ENCODE results near the gene GFRA1. TPM values are rescaled to one million over a fixed set of nuclear protein-coding genes. Genes with fewer than 3 reads are reported as not detected.

The GFRA1 gene
- total RNA-seq: not detected
- polyA plus RNA-seq: not detected
- not detected for total RNA-seq

GRCh38 chr10:116272440-116273283 is at the start of gene GFRA1:
Gene GFRA1, minus strand, starts transcription at chr10:116273206. Its CDS starts 1,177 bp downstream, at chr10:116272029.
- peak within 1 kb of the TSS in 8 of 10 donors; percentile 10 to 69 (median 50) for H3K4me3 Mint-ChIP-seq
- H3K4me1 Mint-ChIP-seq: peaks cover 5 to 14% (median 10%) of the 10 kb centered on the region in 7 donors
- intact Hi-C loops (cut with micrococcal nuclease): no loop called here
- ATAC-seq (no peak), DNase-seq (no peak)
- ChIA-PET CTCF (no interaction called here), POLR2A (no interaction called here)
- H3K9me3 Mint-ChIP-seq: peaks cover 0 to 4% (median 2%) of the 10 kb centered on the region in 11 donors
- H3K27me3 ChIP-seq (ENCODE audit: control insufficient read depth in 2 of 2, insufficient read depth in 2 of 2, low read length in 2 of 2): peaks cover 0 to 5% of the 10 kb centered on the region in 2 donors
- H3K4me1 ChIP-seq (ENCODE audit: control insufficient read depth in 2 of 2, insufficient read depth in 2 of 2, low read length in 2 of 2): no peaks in the 10 kb centered on the region
- no peak within 1 kb of the TSS for H3K27ac ChIP-seq (ENCODE audit: low read depth, low read length)
- H3K27ac Mint-ChIP-seq: peak within 1 kb of the TSS in 1 of 9 donors; percentile 71
- peaks cover 65 to 78% (median 73%) of the 10 kb centered on the region in 5 donors for H3K27me3 Mint-ChIP-seq
- no peak within 1 kb of the TSS for H3K4me3 ChIP-seq (ENCODE audit: low read length)
- H3K36me3 Mint-ChIP-seq: peaks cover 0 to 3% (median 0%) of the 10 kb centered on the region in 5 donors
- no peaks in the 10 kb centered on the region for H3K36me3 ChIP-seq (ENCODE audit: control insufficient read depth in 2 of 3, insufficient read depth in 3 of 3, low read length in 3 of 3)
- H3K9me3 ChIP-seq (ENCODE audit: control insufficient read depth in 2 of 3, low read length in 3 of 3): no peaks in the 10 kb centered on the region

GRCh38 chr10:116316503-116316902 is 43.5 kb upstream of the GFRA1 start:
- no peak for ATAC-seq
- no peaks in the 10 kb centered on the region for H3K27me3 ChIP-seq (ENCODE audit: control insufficient read depth in 2 of 2, insufficient read depth in 2 of 2, low read length in 2 of 2)
- H3K27ac ChIP-seq (ENCODE audit: low read depth, low read length): no peak overlapping the region
- H3K9me3 Mint-ChIP-seq: peaks cover 0 to 2% (median 0%) of the 10 kb centered on the region in 11 donors
- no peak overlapping the region for H3K4me3 ChIP-seq (ENCODE audit: low read length)
- H3K9me3 ChIP-seq (ENCODE audit: control insufficient read depth in 2 of 3, low read length in 3 of 3): no peaks in the 10 kb centered on the region
- no peaks in the 10 kb centered on the region for H3K36me3 Mint-ChIP-seq
- CTCF ChIA-PET: no interaction called here
- no peaks in the 10 kb centered on the region for H3K36me3 ChIP-seq (ENCODE audit: control insufficient read depth in 2 of 3, insufficient read depth in 3 of 3, low read length in 3 of 3)
- intact Hi-C loops (cut with micrococcal nuclease): no loop called here
- H3K27ac Mint-ChIP-seq: no peak overlapping the region
- no peak for DNase-seq
- no peaks in the 10 kb centered on the region for H3K4me1 ChIP-seq (ENCODE audit: control insufficient read depth in 2 of 2, insufficient read depth in 2 of 2, low read length in 2 of 2)
- H3K4me1 Mint-ChIP-seq: peaks cover 0 to 7% (median 0%) of the 10 kb centered on the region in 7 donors
- no peaks in the 10 kb centered on the region for H3K27me3 Mint-ChIP-seq
- no peak overlapping the region for H3K4me3 Mint-ChIP-seq
- POLR2A ChIA-PET: no interaction called here

- Mint-ChIP-seq H3K27ac (no peak overlapping the region), H3K9me3 (peaks cover 0 to 4% (median 0%) of the 10 kb centered on the region in 11 donors), H3K27me3 (peaks cover 0 to 8% (median 0%) of the 10 kb centered on the region in 5 donors), H3K4me1 (peaks cover 0 to 7% (median 0%) of the 10 kb centered on the region in 7 donors), H3K4me3 (no peak overlapping the region), H3K36me3 (no peaks in the 10 kb centered on the region)
- ATAC-seq (no peak), DNase-seq (no peak)
- Histone ChIP-seq H3K4me1 (ENCODE audit: control insufficient read depth in 2 of 2, insufficient read depth in 2 of 2, low read length in 2 of 2) (no peaks in the 10 kb centered on the region), H3K36me3 (ENCODE audit: control insufficient read depth in 2 of 3, insufficient read depth in 3 of 3, low read length in 3 of 3) (no peaks in the 10 kb centered on the region), H3K27ac (ENCODE audit: low read depth, low read length) (no peak overlapping the region), H3K27me3 (ENCODE audit: control insufficient read depth in 2 of 2, insufficient read depth in 2 of 2, low read length in 2 of 2) (no peaks in the 10 kb centered on the region), H3K9me3 (ENCODE audit: control insufficient read depth in 2 of 3, low read length in 3 of 3) (no peaks in the 10 kb centered on the region), H3K4me3 (ENCODE audit: low read length) (no peak overlapping the region)
- CTCF ChIA-PET: no interaction called here
- POLR2A ChIA-PET: no interaction called here
- intact Hi-C loops (cut with micrococcal nuclease): no loop called here
Observed at GRCh38 chr10:116312548-116312947, 39.5 kb upstream of the GFRA1 start.

- ATAC-seq: no peak
- Histone ChIP-seq H3K27me3 (ENCODE audit: control insufficient read depth in 2 of 2, insufficient read depth in 2 of 2, low read length in 2 of 2) (no peaks in the 10 kb centered on the region), H3K27ac (ENCODE audit: low read depth, low read length) (no peak overlapping the region), H3K4me1 (ENCODE audit: control insufficient read depth in 2 of 2, insufficient read depth in 2 of 2, low read length in 2 of 2) (no peaks in the 10 kb centered on the region), H3K36me3 (ENCODE audit: control insufficient read depth in 2 of 3, insufficient read depth in 3 of 3, low read length in 3 of 3) (no peaks in the 10 kb centered on the region), H3K4me3 (ENCODE audit: low read length) (no peak overlapping the region), H3K9me3 (ENCODE audit: control insufficient read depth in 2 of 3, low read length in 3 of 3) (no peaks in the 10 kb centered on the region)
- intact Hi-C loops (cut with micrococcal nuclease): no loop called here
- CTCF ChIA-PET: no interaction called here
- Mint-ChIP-seq H3K27ac (no peak overlapping the region), H3K9me3 (peaks cover 0 to 4% (median 0%) of the 10 kb centered on the region in 11 donors), H3K27me3 (peaks cover 0 to 8% (median 0%) of the 10 kb centered on the region in 5 donors), H3K4me1 (peaks cover 0 to 5% (median 0%) of the 10 kb centered on the region in 7 donors), H3K36me3 (no peaks in the 10 kb centered on the region), H3K4me3 (no peak overlapping the region)
- no peak for DNase-seq
- POLR2A ChIA-PET: no interaction called here
Observed at GRCh38 chr10:116311706-116312490, 38.9 kb upstream of the GFRA1 start.

- H3K9me3 Mint-ChIP-seq: peaks cover 0 to 4% (median 0%) of the 10 kb centered on the region in 11 donors
- H3K4me3 ChIP-seq (ENCODE audit: low read length): no peak overlapping the region
- H3K27me3 ChIP-seq (ENCODE audit: control insufficient read depth in 2 of 2, insufficient read depth in 2 of 2, low read length in 2 of 2): no peaks in the 10 kb centered on the region
- no peak overlapping the region for H3K27ac ChIP-seq (ENCODE audit: low read depth, low read length)
- intact Hi-C loops (cut with micrococcal nuclease): no loop called here
- H3K36me3 ChIP-seq (ENCODE audit: control insufficient read depth in 2 of 3, insufficient read depth in 3 of 3, low read length in 3 of 3): no peaks in the 10 kb centered on the region
- H3K4me1 ChIP-seq (ENCODE audit: control insufficient read depth in 2 of 2, insufficient read depth in 2 of 2, low read length in 2 of 2): no peaks in the 10 kb centered on the region
- peaks cover 0 to 8% (median 0%) of the 10 kb centered on the region in 5 donors for H3K27me3 Mint-ChIP-seq
- no peak for DNase-seq
- ChIA-PET POLR2A (no interaction called here), CTCF (no interaction called here)
- no peaks in the 10 kb centered on the region for H3K36me3 Mint-ChIP-seq
- H3K27ac Mint-ChIP-seq: no peak overlapping the region
- no peak overlapping the region for H3K4me3 Mint-ChIP-seq
- H3K4me1 Mint-ChIP-seq: no peaks in the 10 kb centered on the region
- ATAC-seq: no peak
- H3K9me3 ChIP-seq (ENCODE audit: control insufficient read depth in 2 of 3, low read length in 3 of 3): no peaks in the 10 kb centered on the region
Observed at GRCh38 chr10:116311016-116311415, 38.0 kb upstream of the GFRA1 start.

GRCh38 chr10:116307455-116307854 is 34.4 kb upstream of the GFRA1 start:
- Mint-ChIP-seq H3K27me3 (peaks cover 0 to 8% (median 0%) of the 10 kb centered on the region in 5 donors), H3K4me3 (no peak overlapping the region), H3K9me3 (peaks cover 0 to 9% (median 2%) of the 10 kb centered on the region in 11 donors), H3K4me1 (no peaks in the 10 kb centered on the region), H3K27ac (no peak overlapping the region), H3K36me3 (no peaks in the 10 kb centered on the region)
- H3K4me3 ChIP-seq (ENCODE audit: low read length): no peak overlapping the region
- no peaks in the 10 kb centered on the region for H3K4me1 ChIP-seq (ENCODE audit: control insufficient read depth in 2 of 2, insufficient read depth in 2 of 2, low read length in 2 of 2)
- ATAC-seq (no peak), DNase-seq (no peak)
- no peaks in the 10 kb centered on the region for H3K27me3 ChIP-seq (ENCODE audit: control insufficient read depth in 2 of 2, insufficient read depth in 2 of 2, low read length in 2 of 2)
- intact Hi-C loops (cut with micrococcal nuclease): loop anchor here in 1 of 2 donors (10.0 kb wide), 1 partner anchor 63 kb away; no protein-coding TSS in a partner anchor
- no peaks in the 10 kb centered on the region for H3K9me3 ChIP-seq (ENCODE audit: control insufficient read depth in 2 of 3, low read length in 3 of 3)
- ChIA-PET CTCF (no interaction called here), POLR2A (no interaction called here)
- H3K36me3 ChIP-seq (ENCODE audit: control insufficient read depth in 2 of 3, insufficient read depth in 3 of 3, low read length in 3 of 3): no peaks in the 10 kb centered on the region
- no peak overlapping the region for H3K27ac ChIP-seq (ENCODE audit: low read depth, low read length)
